Stimulated activated CD4-positive, alpha-beta T cell treated with anti-CD3 and anti-CD28 coated beads, Interleukin-15, amount 100 ng/mL, for 24 hours (primary cell): ENCODE measurements around the gene MARCHF11.

ENCODE experiments used
- DNase-seq: peaks from one replicate; pipeline ENCODE4 v3.0.0-alpha.2; 2020

MARCHF11 gene

GRCh38 chr5:16050414-16050813 is 129.2 kb downstream of the MARCHF11 start:
- no peak for DNase-seq

- no peak for DNase-seq
These were observed 129.8 kb downstream of the MARCHF11 start for GRCh38 chr5:16049761-16050160.

- no peak for DNase-seq
These were observed 131.5 kb downstream of the MARCHF11 start for GRCh38 chr5:16048132-16048531.

GRCh38 chr5:16043349-16043965 is 136.1 kb downstream of the MARCHF11 start:
- no peak for DNase-seq

GRCh38 chr5:16037121-16037845 is 142.3 kb downstream of the MARCHF11 start:
- DNase-seq, result no peak

- DNase-seq, result no peak
These were observed 145.1 kb downstream of the MARCHF11 start for GRCh38 chr5:16034319-16035001.

GRCh38 chr5:16033187-16033925 is 146.2 kb downstream of the MARCHF11 start:
- DNase-seq, result no peak

- DNase-seq, result no peak
These were observed 150.9 kb downstream of the MARCHF11 start for GRCh38 chr5:16028708-16029107.

- DNase-seq, result no peak
These were observed 153.9 kb downstream of the MARCHF11 start for GRCh38 chr5:16025681-16026080.

GRCh38 chr5:16018970-16019369 is 160.6 kb downstream of the MARCHF11 start:
- DNase-seq, result no peak

- DNase-seq, result no peak
These were observed 161.9 kb downstream of the MARCHF11 start for GRCh38 chr5:16017720-16018119.
